Mucosa of rectum (tissue), 2 donors: ENCODE measurements around the gene SIAH2.

Experiments used
- H3K27ac ChIP-seq, 2 donors: one replicate each; pipeline ENCODE4 v1.7.0; 2013; ENCODE audit warnings: inconsistent platforms in 2 of 2, low read depth in 2 of 2, low read length in 2 of 2
- H3K27me3 ChIP-seq, 2 donors: one replicate each; pipeline ENCODE4 v1.7.0; 2013; ENCODE audit warnings: low read length in 2 of 2; ENCODE audit not compliant: control insufficient read depth in 2 of 2, insufficient read depth in 2 of 2
- H3K36me3 ChIP-seq, 2 donors: one replicate each; pipeline ENCODE4 v1.7.0; 2013; ENCODE audit warnings: low read length in 2 of 2; ENCODE audit not compliant: control insufficient read depth in 2 of 2, insufficient read depth in 2 of 2
- H3K4me1 ChIP-seq, 2 donors: one replicate each; pipeline ENCODE4 v1.7.0; 2013; ENCODE audit warnings: low read length in 2 of 2, mild to moderate bottlenecking in 1 of 2; ENCODE audit not compliant: control insufficient read depth in 2 of 2, insufficient read depth in 2 of 2
- H3K4me3 ChIP-seq, 2 donors: one replicate each; pipeline ENCODE4 v1.7.0; 2013; ENCODE audit warnings: low read length in 2 of 2
- H3K9ac ChIP-seq, 2 donors: one replicate each; pipeline ENCODE4 v1.7.0; 2013; ENCODE audit warnings: low read length in 2 of 2, low read depth in 1 of 2, mild to moderate bottlenecking in 1 of 2
- H3K9me3 ChIP-seq, 2 donors: one replicate each; pipeline ENCODE4 v1.7.0; 2013; ENCODE audit warnings: low read length in 2 of 2; ENCODE audit not compliant: control insufficient read depth in 2 of 2
- donor health status: healthy.
- donor health status: Normal muscosa, but diverticular disease.

The SIAH2 gene

GRCh38 chr3:150736903-150737832 is 25.8 kb downstream of the SIAH2 start:
- Histone ChIP-seq H3K36me3 (peaks cover 0 to 6% of the 10 kb centered on the region in 2 donors), H3K27ac (no peak overlapping the region), H3K9ac (no peak overlapping the region), H3K9me3 (no peaks in the 10 kb centered on the region), H3K27me3 (no peaks in the 10 kb centered on the region), H3K4me3 (no peak overlapping the region), H3K4me1 (peaks cover 2 to 8% of the 10 kb centered on the region in 2 donors)

GRCh38 chr3:150736316-150736719 is 26.7 kb downstream of the SIAH2 start:
- Histone ChIP-seq H3K9me3 (no peaks in the 10 kb centered on the region), H3K36me3 (no peaks in the 10 kb centered on the region), H3K4me1 (peaks cover 2 to 8% of the 10 kb centered on the region in 2 donors), H3K9ac (no peak overlapping the region), H3K27me3 (no peaks in the 10 kb centered on the region), H3K4me3 (no peak overlapping the region), H3K27ac (no peak overlapping the region)

GRCh38 chr3:150734795-150735119 is 28.2 kb downstream of the SIAH2 start:
- Histone ChIP-seq H3K27ac (no peak overlapping the region), H3K4me3 (no peak overlapping the region), H3K36me3 (no peaks in the 10 kb centered on the region), H3K9me3 (no peaks in the 10 kb centered on the region), H3K9ac (no peak overlapping the region), H3K4me1 (peaks cover 2 to 8% of the 10 kb centered on the region in 2 donors), H3K27me3 (no peaks in the 10 kb centered on the region)

- H3K4me3 ChIP-seq, result no peak overlapping the region
- no peaks in the 10 kb centered on the region for H3K9me3 ChIP-seq
- no peak overlapping the region for H3K9ac ChIP-seq
- no peak overlapping the region for H3K27ac ChIP-seq
- H3K36me3 ChIP-seq, result no peaks in the 10 kb centered on the region
- H3K27me3 ChIP-seq, result no peaks in the 10 kb centered on the region
- peaks cover 2 to 8% of the 10 kb centered on the region in 2 donors for H3K4me1 ChIP-seq
These were observed 28.8 kb downstream of the SIAH2 start for GRCh38 chr3:150733936-150734794.

GRCh38 chr3:150733373-150733935 is 29.5 kb downstream of the SIAH2 start:
- H3K4me3 ChIP-seq, result no peak overlapping the region
- H3K27me3 ChIP-seq, result no peaks in the 10 kb centered on the region
- H3K9ac ChIP-seq, result no peak overlapping the region
- H3K9me3 ChIP-seq, result no peaks in the 10 kb centered on the region
- H3K27ac ChIP-seq, result no peak overlapping the region
- H3K4me1 ChIP-seq, result peaks cover 2 to 8% of the 10 kb centered on the region in 2 donors
- H3K36me3 ChIP-seq, result no peaks in the 10 kb centered on the region

GRCh38 chr3:150729682-150730360 is 33.1 kb downstream of the SIAH2 start:
- no peak overlapping the region for H3K9ac ChIP-seq
- H3K27ac ChIP-seq, result no peak overlapping the region
- no peaks in the 10 kb centered on the region for H3K36me3 ChIP-seq
- H3K4me1 ChIP-seq, result peaks cover 4 to 6% of the 10 kb centered on the region in 2 donors
- no peaks in the 10 kb centered on the region for H3K27me3 ChIP-seq
- H3K9me3 ChIP-seq, result no peaks in the 10 kb centered on the region
- no peak overlapping the region for H3K4me3 ChIP-seq

GRCh38 chr3:150727653-150728502 is 35.1 kb downstream of the SIAH2 start:
- Histone ChIP-seq H3K9ac (no peak overlapping the region), H3K36me3 (no peaks in the 10 kb centered on the region), H3K4me3 (no peak overlapping the region), H3K9me3 (no peaks in the 10 kb centered on the region), H3K27me3 (no peaks in the 10 kb centered on the region), H3K27ac (no peak overlapping the region), H3K4me1 (peaks cover 4 to 8% of the 10 kb centered on the region in 2 donors)

- H3K36me3 ChIP-seq, result no peaks in the 10 kb centered on the region
- H3K27ac ChIP-seq, result peak overlapping the region; percentile 50 to 59
- peak overlapping the region; percentile 3 to 22 for H3K4me3 ChIP-seq
- H3K27me3 ChIP-seq, result no peaks in the 10 kb centered on the region
- peak overlapping the region in 1 of 2 donors; percentile 37 for H3K9ac ChIP-seq
- H3K4me1 ChIP-seq, result peaks cover 8 to 11% of the 10 kb centered on the region in 2 donors
- no peaks in the 10 kb centered on the region for H3K9me3 ChIP-seq
These were observed 37.4 kb downstream of the SIAH2 start for GRCh38 chr3:150725548-150725947.

GRCh38 chr3:150723946-150724345 is 39.0 kb downstream of the SIAH2 start:
- H3K27ac ChIP-seq, result no peak overlapping the region

More at GRCh38 chr3:150723946-150724345, 39.0 kb downstream of the SIAH2 start:
- Histone ChIP-seq H3K4me3 (no peak overlapping the region), H3K9ac (no peak overlapping the region), H3K36me3 (no peaks in the 10 kb centered on the region), H3K27me3 (no peaks in the 10 kb centered on the region), H3K4me1 (peaks cover 8 to 11% of the 10 kb centered on the region in 2 donors), H3K9me3 (no peaks in the 10 kb centered on the region)
